OCI-LY1 (cell line): Measurements from ENCODE around the gene RSBN1L.

Experiments used
- H2AFZ ChIP-seq: fragments of 200-600 bp; sonication (generic), shearing (Covaris generic); 2 replicates; pipeline ENCODE4 v1.6.0; 2014; ENCODE audit warnings: antibody characterized with exemption, mild to moderate bottlenecking, low read length
- H3F3A ChIP-seq: fragments of 200-600 bp; sonication (generic), shearing (Covaris generic); 2 replicates; pipeline ENCODE4 v1.6.0; 2014; ENCODE audit warnings: mild to moderate bottlenecking, antibody characterized with exemption, low read length, moderate library complexity; ENCODE audit not compliant: insufficient read depth
- H3K27ac ChIP-seq: fragments of 200-600 bp; sonication (generic); 2 replicates; pipeline ENCODE4 v1.5.1; 2014; ENCODE audit warnings: low read length, mixed run types, mild to moderate bottlenecking, low read depth; ENCODE audit not compliant: poor library complexity, severe bottlenecking
- H3K27me3 ChIP-seq: fragments of 200-600 bp; sonication (generic); 2 replicates; pipeline ENCODE4 v1.6.0; 2014; ENCODE audit warnings: antibody characterized with exemption, mild to moderate bottlenecking, low read length, moderate library complexity; ENCODE audit not compliant: insufficient read depth
- H3K36me3 ChIP-seq: fragments of 200-600 bp; sonication (generic); 2 replicates; pipeline ENCODE4 v1.6.1; 2014; ENCODE audit warnings: mild to moderate bottlenecking, antibody characterized with exemption, low read length, moderate library complexity, mixed read lengths; ENCODE audit not compliant: insufficient read depth
- H3K4me1 ChIP-seq: fragments of 200-600 bp; sonication (generic); 2 replicates; pipeline ENCODE4 v1.5.1; 2014; ENCODE audit warnings: mild to moderate bottlenecking, low read length, moderate library complexity; ENCODE audit not compliant: insufficient read depth, severe bottlenecking
- H3K4me2 ChIP-seq: fragments of 200-600 bp; sonication (generic), shearing (Covaris generic); 2 replicates; pipeline ENCODE4 v1.6.1; 2014; ENCODE audit warnings: low read length
- H3K4me3 ChIP-seq: fragments of 200-600 bp; sonication (generic); 2 replicates; pipeline ENCODE4 v1.5.1; 2014; ENCODE audit warnings: low read length, low read depth, mild to moderate bottlenecking, mixed read lengths; ENCODE audit not compliant: poor library complexity, severe bottlenecking
- H3K79me2 ChIP-seq: fragments of 200-600 bp; shearing (Covaris generic); 2 replicates; pipeline ENCODE4 v1.6.1; 2016; ENCODE audit warnings: mixed run types, low read length, mixed read lengths; ENCODE audit not compliant: insufficient read depth
- H3K9ac ChIP-seq: fragments of 200-600 bp; sonication (generic), shearing (Covaris generic); 2 replicates; pipeline ENCODE4 v1.6.1; 2014; ENCODE audit warnings: mild to moderate bottlenecking, low read length, mixed read lengths
- H3K9me2 ChIP-seq: fragments of 200-600 bp; sonication (generic), shearing (Covaris generic); 2 replicates; pipeline ENCODE4 v1.6.1; 2014; ENCODE audit warnings: low read depth, mild to moderate bottlenecking, low read length, mixed read lengths
- H3K9me3 ChIP-seq: fragments of 200-600 bp; shearing (Covaris generic); 2 replicates; pipeline ENCODE4 v1.6.1; 2014; ENCODE audit warnings: low read length, mixed read lengths
- H4K20me1 ChIP-seq: fragments of 200-600 bp; sonication (generic), shearing (Covaris generic); 2 replicates; pipeline ENCODE4 v1.6.0; 2016; ENCODE audit warnings: mild to moderate bottlenecking, low read length; ENCODE audit not compliant: insufficient read depth
- EZH2 ChIP-seq: fragments of 200-600 bp; sonication (generic), shearing (Covaris generic); IDR thresholded peaks from 2 replicates; pipeline ENCODE4 v1.8.0; 2017; ENCODE audit warnings: borderline replicate concordance, mixed run types, mild to moderate bottlenecking, antibody characterized with exemption, low read length, moderate library complexity, mixed read lengths
- TF ChIP-seq, protein P1 (sequence below): fragments of 200-600 bp; sonication (generic), shearing (Covaris generic); IDR thresholded peaks from 2 replicates; pipeline ENCODE4 v1.5.1; 2017; ENCODE audit warnings: mild to moderate bottlenecking, antibody characterized with exemption, low read length, moderate library complexity, mixed read lengths

RSBN1L gene

DNA sequence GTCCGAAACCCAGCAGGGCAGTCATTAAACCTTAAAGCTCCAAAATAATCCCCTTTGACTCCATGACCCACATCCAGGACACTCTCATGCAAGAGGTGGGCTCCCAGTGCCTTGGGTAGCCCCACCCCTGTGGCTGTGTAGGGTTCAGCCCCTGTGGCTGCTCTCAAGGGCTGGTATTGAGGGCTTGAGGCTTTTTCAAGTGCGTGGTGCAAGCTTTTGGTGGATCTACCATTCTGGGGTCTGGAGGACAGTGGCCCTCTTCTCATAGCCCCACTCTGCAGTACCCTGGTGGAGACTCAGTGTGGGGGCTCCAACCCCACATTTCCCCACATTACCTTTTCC lies 50.5 kb downstream of the RSBN1L start:
- H3K27ac ChIP-seq: no peak overlapping the region
- peaks cover 70% of the 10 kb centered on the region for H3K36me3 ChIP-seq
- H3K4me2 ChIP-seq: no peak overlapping the region
- peaks cover 5% of the 10 kb centered on the region for H3K4me1 ChIP-seq
- H3K4me3 ChIP-seq: no peak overlapping the region
- no peaks in the 10 kb centered on the region for H3K9me2 ChIP-seq
- TF ChIP-seq, protein P1, sequence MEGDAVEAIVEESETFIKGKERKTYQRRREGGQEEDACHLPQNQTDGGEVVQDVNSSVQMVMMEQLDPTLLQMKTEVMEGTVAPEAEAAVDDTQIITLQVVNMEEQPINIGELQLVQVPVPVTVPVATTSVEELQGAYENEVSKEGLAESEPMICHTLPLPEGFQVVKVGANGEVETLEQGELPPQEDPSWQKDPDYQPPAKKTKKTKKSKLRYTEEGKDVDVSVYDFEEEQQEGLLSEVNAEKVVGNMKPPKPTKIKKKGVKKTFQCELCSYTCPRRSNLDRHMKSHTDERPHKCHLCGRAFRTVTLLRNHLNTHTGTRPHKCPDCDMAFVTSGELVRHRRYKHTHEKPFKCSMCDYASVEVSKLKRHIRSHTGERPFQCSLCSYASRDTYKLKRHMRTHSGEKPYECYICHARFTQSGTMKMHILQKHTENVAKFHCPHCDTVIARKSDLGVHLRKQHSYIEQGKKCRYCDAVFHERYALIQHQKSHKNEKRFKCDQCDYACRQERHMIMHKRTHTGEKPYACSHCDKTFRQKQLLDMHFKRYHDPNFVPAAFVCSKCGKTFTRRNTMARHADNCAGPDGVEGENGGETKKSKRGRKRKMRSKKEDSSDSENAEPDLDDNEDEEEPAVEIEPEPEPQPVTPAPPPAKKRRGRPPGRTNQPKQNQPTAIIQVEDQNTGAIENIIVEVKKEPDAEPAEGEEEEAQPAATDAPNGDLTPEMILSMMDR: no peak
- no peak for TF ChIP-seq EZH2
- no peak overlapping the region for H3K9ac ChIP-seq
- H3K27me3 ChIP-seq: no peaks in the 10 kb centered on the region
- no peaks in the 10 kb centered on the region for H4K20me1 ChIP-seq
- H3K79me2 ChIP-seq: peaks cover 22% of the 10 kb centered on the region; the same call in 1 of the 2 replicates
- no peaks in the 10 kb centered on the region for H3F3A ChIP-seq
- no peaks in the 10 kb centered on the region for H3K9me3 ChIP-seq
- H2AFZ ChIP-seq: no peak overlapping the region

DNA sequence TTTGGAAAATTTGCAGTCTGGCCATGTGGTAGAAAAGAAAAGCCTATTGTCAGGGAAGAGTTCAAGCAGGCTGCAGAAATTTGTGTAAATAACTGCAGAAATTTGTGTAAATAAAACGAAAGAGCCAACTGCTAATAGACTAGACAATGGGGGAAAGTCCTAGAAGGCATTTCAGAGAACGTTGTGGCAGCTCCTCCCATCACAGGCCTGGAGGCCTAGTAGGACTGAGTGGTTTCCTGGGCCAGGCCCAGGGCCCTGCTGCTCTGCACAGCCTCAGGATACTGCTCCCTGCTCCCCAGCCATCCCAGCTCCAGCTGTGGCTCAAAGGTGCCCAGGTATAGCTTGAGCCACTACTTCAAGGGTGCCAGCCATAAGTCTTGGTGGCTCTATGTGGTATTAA lies 50.9 kb downstream of the RSBN1L start:
- Histone ChIP-seq H3K36me3 (peaks cover 70% of the 10 kb centered on the region), H4K20me1 (no peaks in the 10 kb centered on the region), H3K9ac (no peak overlapping the region), H2AFZ (no peak overlapping the region), H3K27me3 (no peaks in the 10 kb centered on the region), H3K4me2 (no peak overlapping the region), H3K9me2 (no peaks in the 10 kb centered on the region), H3K4me3 (no peak overlapping the region), H3K79me2 (peaks cover 26% of the 10 kb centered on the region; the same call in 1 of the 2 replicates), H3K27ac (no peak overlapping the region), H3K9me3 (no peaks in the 10 kb centered on the region), H3F3A (no peaks in the 10 kb centered on the region), H3K4me1 (peaks cover 5% of the 10 kb centered on the region)
- TF ChIP-seq, protein P1: no peak
- TF ChIP-seq EZH2: no peak

DNA sequence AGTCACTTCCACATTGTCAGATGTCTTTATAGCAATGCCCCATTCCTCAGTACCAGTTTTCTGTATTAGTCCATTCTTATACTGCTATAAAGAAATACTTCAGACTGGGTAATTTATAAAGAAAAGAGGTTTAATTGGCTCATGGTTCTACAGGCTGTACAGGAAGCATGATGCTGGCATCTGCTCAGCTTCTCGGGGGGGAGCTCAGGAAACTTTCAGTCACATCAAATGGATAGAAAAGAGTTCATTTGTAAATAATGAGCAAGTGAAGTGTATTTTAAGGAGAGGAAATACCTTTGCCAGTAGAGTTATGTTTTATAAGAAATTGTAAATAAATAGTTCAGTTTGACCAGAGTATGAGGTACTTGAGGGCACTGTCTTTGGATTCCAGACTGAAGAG lies 51.5 kb downstream of the RSBN1L start:
- Histone ChIP-seq H4K20me1 (no peaks in the 10 kb centered on the region), H3K9me3 (no peaks in the 10 kb centered on the region), H3K27me3 (no peaks in the 10 kb centered on the region), H3K79me2 (peaks cover 30% of the 10 kb centered on the region; the same call in 1 of the 2 replicates), H3K4me1 (peaks cover 4% of the 10 kb centered on the region), H3F3A (no peaks in the 10 kb centered on the region), H3K4me3 (no peak overlapping the region), H2AFZ (no peak overlapping the region), H3K9me2 (no peaks in the 10 kb centered on the region), H3K36me3 (peaks cover 70% of the 10 kb centered on the region), H3K4me2 (no peak overlapping the region), H3K27ac (no peak overlapping the region), H3K9ac (no peak overlapping the region)
- TF ChIP-seq EZH2: no peak
- TF ChIP-seq, protein P1: no peak
